Esophagus squamous epithelium (tissue), 4 donors: ENCODE data around the gene LMNA.

Source experiments
- CTCF ChIP-seq, 6 experiments: fragments of 450-650 bp in 4 of 6; fragments of 200-600 bp in 2 of 6; sonication (generic) in 2 of 6; IDR thresholded peaks; one replicate each; pipeline ENCODE4 v1.5.1; 2016 to 2019; ENCODE audit warnings: antibody characterized with exemption in 6 of 6, mild to moderate bottlenecking in 4 of 6, moderate library complexity in 4 of 6
- POLR2A ChIP-seq, 4 donors: fragments of 450-650 bp; IDR thresholded peaks; one replicate each; pipeline ENCODE4 v1.6.1; 2017; ENCODE audit warnings: antibody characterized with exemption in 4 of 4, mild to moderate bottlenecking in 4 of 4, moderate library complexity in 3 of 4

GRCh38 chr1:156108057-156108456 lies 6.5 kb upstream of the LMNA start:
- TF ChIP-seq CTCF (IDR thresholded peaks at IDR 0.05) = no peak
- no peak for TF ChIP-seq POLR2A (IDR thresholded peaks at IDR 0.05)
